Measurements from ENCODE around the gene PLS1. TPM values are rescaled to one million over a fixed set of nuclear protein-coding genes. Genes with fewer than 3 reads are reported as not detected.
A peak's percentile ranks its signal among the peaks of the same experiment; 100 is the strongest.

PLS1 gene
- total and polyA plus RNA-seq, 2 experiments from 2014 or later, result 0.54 to 0.58 TPM

- H3K36me3 ChIP-seq (ENCODE audit: low read depth), result no peaks in the 10 kb centered on the region
- DNase-seq, result no peak
- H3K79me2 ChIP-seq (ENCODE audit: insufficient read depth), result no peaks in the 10 kb centered on the region
- no peak overlapping the region for H3K4me3 ChIP-seq
- H4K20me1 ChIP-seq (ENCODE audit: insufficient read depth), result no peaks in the 10 kb centered on the region
- H2AFZ ChIP-seq, result no peak overlapping the region
- H3K9me3 ChIP-seq (ENCODE audit: low read depth), result no peaks in the 10 kb centered on the region
- TF ChIP-seq EZH2phosphoT487 (IDR thresholded peaks at IDR 0.05; ENCODE audit: insufficient read depth, low read depth), result no peak
- TF ChIP-seq EZH2 (IDR thresholded peaks at IDR 0.05; ENCODE audit: insufficient read depth, poor library complexity, severe bottlenecking), result no peak
- in situ Hi-C loops (cut with MboI), result loop anchor here (10.0 kb wide), 1 partner anchor 220 kb away; no protein-coding TSS in a partner anchor
- H3K27ac ChIP-seq, result no peak overlapping the region
- peak overlapping the region; percentile 86 for H3K4me2 ChIP-seq (ENCODE audit: unreplicated experiment)
- H3K9me2 ChIP-seq (ENCODE audit: insufficient read depth), result no peaks in the 10 kb centered on the region
- no peaks in the 10 kb centered on the region for H3F3A ChIP-seq (ENCODE audit: insufficient read depth)
- H3K27me3 ChIP-seq (replicated peaks; ENCODE audit: insufficient read depth), result no peaks in the 10 kb centered on the region
- H3K9ac ChIP-seq, result no peak overlapping the region
- WGBS, 2 experiments (ENCODE audit: low coverage in 1 of 2, low lambda C conversion rate in 2 of 2, missing lambda C conversion rate in 2 of 2), result 81 to 86% methylated on average over 1 of the region's 1 CpG
- no peaks in the 10 kb centered on the region for H3K4me1 ChIP-seq (ENCODE audit: insufficient read depth)
Observed at GRCh38 chr3:142595141-142595540, 1.1 kb upstream of the PLS1 start.

GRCh38 chr3:142595581-142595950 is 627 bp upstream of the PLS1 start:
- in situ Hi-C loops (cut with MboI), result loop anchor here (10.0 kb wide), 1 partner anchor 219 kb away; no protein-coding TSS in a partner anchor
- Histone ChIP-seq H3K4me2 (ENCODE audit: unreplicated experiment) (peak overlapping the region; percentile 86), H4K20me1 (ENCODE audit: insufficient read depth) (no peaks in the 10 kb centered on the region), H3K4me3 (peak overlapping the region; percentile 81), H3F3A (ENCODE audit: insufficient read depth) (no peaks in the 10 kb centered on the region), H3K27me3 (replicated peaks; ENCODE audit: insufficient read depth) (no peaks in the 10 kb centered on the region), H3K9me2 (ENCODE audit: insufficient read depth) (no peaks in the 10 kb centered on the region), H3K27ac (no peak overlapping the region), H3K36me3 (ENCODE audit: low read depth) (no peaks in the 10 kb centered on the region), H3K9ac (peak overlapping the region; percentile 57), H2AFZ (peak overlapping the region; percentile 93), H3K79me2 (ENCODE audit: insufficient read depth) (no peaks in the 10 kb centered on the region), H3K9me3 (ENCODE audit: low read depth) (no peaks in the 10 kb centered on the region), H3K4me1 (ENCODE audit: insufficient read depth) (no peaks in the 10 kb centered on the region)
- 16 to 17% methylated on average over 7 of the region's 7 CpGs for WGBS, 2 experiments (ENCODE audit: low coverage in 1 of 2, low lambda C conversion rate in 2 of 2, missing lambda C conversion rate in 2 of 2)
- no peak for TF ChIP-seq EZH2 (IDR thresholded peaks at IDR 0.05; ENCODE audit: insufficient read depth, poor library complexity, severe bottlenecking)
- no peak for TF ChIP-seq EZH2phosphoT487 (IDR thresholded peaks at IDR 0.05; ENCODE audit: insufficient read depth, low read depth)
- DNase-seq, result peak; percentile 75

- Histone ChIP-seq H3K4me2 (ENCODE audit: unreplicated experiment) (peak overlapping the region; percentile 86), H3K9ac (peak overlapping the region; percentile 57), H3K4me3 (peak overlapping the region; percentile 81), H3K27me3 (replicated peaks; ENCODE audit: insufficient read depth) (no peaks in the 10 kb centered on the region), H3F3A (ENCODE audit: insufficient read depth) (no peaks in the 10 kb centered on the region), H2AFZ (peak overlapping the region; percentile 93), H3K79me2 (ENCODE audit: insufficient read depth) (no peaks in the 10 kb centered on the region), H3K9me2 (ENCODE audit: insufficient read depth) (no peaks in the 10 kb centered on the region), H4K20me1 (ENCODE audit: insufficient read depth) (no peaks in the 10 kb centered on the region), H3K27ac (no peak overlapping the region), H3K4me1 (ENCODE audit: insufficient read depth) (no peaks in the 10 kb centered on the region), H3K9me3 (ENCODE audit: low read depth) (no peaks in the 10 kb centered on the region), H3K36me3 (ENCODE audit: low read depth) (no peaks in the 10 kb centered on the region)
- TF ChIP-seq EZH2 (IDR thresholded peaks at IDR 0.05; ENCODE audit: insufficient read depth, poor library complexity, severe bottlenecking) (no peak), EZH2phosphoT487 (IDR thresholded peaks at IDR 0.05; ENCODE audit: insufficient read depth, low read depth) (no peak)
- no peak for DNase-seq
- in situ Hi-C loops (cut with MboI), result loop anchor here (10.0 kb wide), 1 partner anchor 218 kb away; no protein-coding TSS in a partner anchor
- 8 to 16% methylated on average over 5 of the region's 5 CpGs for WGBS, 2 experiments (ENCODE audit: low coverage in 1 of 2, low lambda C conversion rate in 2 of 2, missing lambda C conversion rate in 2 of 2)
Observed at GRCh38 chr3:142596726-142597088, 514 bp downstream of the PLS1 start.

- Histone ChIP-seq H3K9me2 (ENCODE audit: insufficient read depth) (no peaks in the 10 kb centered on the region), H2AFZ (no peak overlapping the region), H3K9ac (no peak overlapping the region), H3K9me3 (ENCODE audit: low read depth) (no peaks in the 10 kb centered on the region), H3K4me1 (ENCODE audit: insufficient read depth) (no peaks in the 10 kb centered on the region), H3K4me2 (ENCODE audit: unreplicated experiment) (no peak overlapping the region), H3K27ac (no peak overlapping the region), H3K4me3 (no peak overlapping the region), H3F3A (ENCODE audit: insufficient read depth) (no peaks in the 10 kb centered on the region), H3K79me2 (ENCODE audit: insufficient read depth) (no peaks in the 10 kb centered on the region), H3K36me3 (ENCODE audit: low read depth) (no peaks in the 10 kb centered on the region), H3K27me3 (replicated peaks; ENCODE audit: insufficient read depth) (no peaks in the 10 kb centered on the region), H4K20me1 (ENCODE audit: insufficient read depth) (no peaks in the 10 kb centered on the region)
- 64 to 75% methylated on average over 3 of the region's 3 CpGs for WGBS, 2 experiments (ENCODE audit: low coverage in 1 of 2, low lambda C conversion rate in 2 of 2, missing lambda C conversion rate in 2 of 2)
- in situ Hi-C loops (cut with MboI), result loop anchor here (10.0 kb wide), 1 partner anchor 217 kb away; no protein-coding TSS in a partner anchor
- DNase-seq, result no peak
- TF ChIP-seq EZH2phosphoT487 (IDR thresholded peaks at IDR 0.05; ENCODE audit: insufficient read depth, low read depth) (no peak), EZH2 (IDR thresholded peaks at IDR 0.05; ENCODE audit: insufficient read depth, poor library complexity, severe bottlenecking) (no peak)
Observed at GRCh38 chr3:142597906-142598305, 1.7 kb downstream of the PLS1 start.

- H3K36me3 ChIP-seq (ENCODE audit: low read depth), result no peaks in the 10 kb centered on the region
- no peak overlapping the region for H3K4me2 ChIP-seq (ENCODE audit: unreplicated experiment)
- H3K79me2 ChIP-seq (ENCODE audit: insufficient read depth), result no peaks in the 10 kb centered on the region
- no peaks in the 10 kb centered on the region for H3K27me3 ChIP-seq (replicated peaks; ENCODE audit: insufficient read depth)
- H3F3A ChIP-seq (ENCODE audit: insufficient read depth), result no peaks in the 10 kb centered on the region
- no peaks in the 10 kb centered on the region for H4K20me1 ChIP-seq (ENCODE audit: insufficient read depth)
- H3K27ac ChIP-seq, result no peak overlapping the region
- no peaks in the 10 kb centered on the region for H3K4me1 ChIP-seq (ENCODE audit: insufficient read depth)
- H3K9ac ChIP-seq, result no peak overlapping the region
- no peaks in the 10 kb centered on the region for H3K9me3 ChIP-seq (ENCODE audit: low read depth)
- H3K4me3 ChIP-seq, result no peak overlapping the region
- WGBS, 2 experiments (ENCODE audit: low coverage in 1 of 2, low lambda C conversion rate in 2 of 2, missing lambda C conversion rate in 2 of 2), result 69 to 77% methylated on average over 4 of the region's 4 CpGs
- no peak for DNase-seq
- TF ChIP-seq EZH2 (IDR thresholded peaks at IDR 0.05; ENCODE audit: insufficient read depth, poor library complexity, severe bottlenecking), result no peak
- TF ChIP-seq EZH2phosphoT487 (IDR thresholded peaks at IDR 0.05; ENCODE audit: insufficient read depth, low read depth), result no peak
- in situ Hi-C loops (cut with MboI), result no loop called here
- no peaks in the 10 kb centered on the region for H3K9me2 ChIP-seq (ENCODE audit: insufficient read depth)
- H2AFZ ChIP-seq, result no peak overlapping the region
Observed at GRCh38 chr3:142601713-142602112, 5.5 kb downstream of the PLS1 start.
